Cardiac fibroblast (primary cell): ENCODE measurements around the gene PCLO.
A peak's percentile ranks its signal among the peaks of the same experiment; 100 is the strongest.

Experiments
- DNase-seq, 2 donors: peaks; one replicate each; pipeline versions ENCODE4 v3.0.0 to v3.0.0-alpha.2; 2010; ENCODE audit warnings: low read depth in 2 of 2
- H3K4me3 ChIP-seq, 2 donors: replicated peaks in 1 of 2; 1 replicate in 1 of 2; 2 replicates in 1 of 2; pipeline ENCODE4 v1.5.1; 2011; ENCODE audit warnings: low read depth in 2 of 2, low read length in 2 of 2, mild to moderate bottlenecking in 2 of 2, moderate library complexity in 1 of 2
- TF ChIP-seq, protein P1 (sequence below): IDR thresholded peaks from one replicate; pipeline ENCODE4 v1.5.1; 2011; ENCODE audit warnings: low read depth, mild to moderate bottlenecking, low read length, inconsistent platforms

PCLO gene

DNA sequence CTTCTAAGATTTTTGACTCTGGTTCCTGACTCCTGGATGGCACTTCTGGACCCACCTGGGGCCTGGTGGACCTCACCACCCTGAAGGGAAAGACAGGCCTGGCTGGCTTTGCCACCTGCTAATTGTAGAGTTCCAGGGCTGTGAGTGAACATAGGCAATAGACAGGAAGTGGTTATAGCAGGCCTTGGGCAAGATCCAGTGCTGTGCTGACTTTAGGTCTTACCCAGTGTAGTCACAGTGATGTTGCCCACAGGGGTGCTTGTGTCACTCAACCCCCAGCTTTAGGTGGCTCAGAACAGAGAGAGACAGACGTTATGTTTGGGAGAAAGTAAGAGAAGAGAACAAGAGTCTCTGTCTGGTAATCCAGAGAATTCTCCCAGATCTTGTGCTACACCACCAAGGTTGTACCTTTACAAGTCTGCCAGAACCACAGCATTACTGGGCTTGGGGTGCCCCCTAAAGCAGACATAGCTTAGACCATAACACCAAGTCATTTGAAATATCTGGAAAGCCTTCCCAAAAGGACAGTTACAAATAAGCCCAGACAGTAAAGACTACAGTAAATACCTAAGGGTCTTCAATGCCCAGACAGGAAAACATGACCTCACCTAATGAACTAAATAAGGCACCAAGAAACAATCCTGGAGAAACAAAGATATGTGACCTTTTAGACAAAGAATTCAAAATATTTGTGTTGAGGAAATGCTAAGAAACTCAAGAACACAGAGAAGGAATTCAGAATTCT lies 303.4 kb downstream of the PCLO start:
- TF ChIP-seq, protein P1, sequence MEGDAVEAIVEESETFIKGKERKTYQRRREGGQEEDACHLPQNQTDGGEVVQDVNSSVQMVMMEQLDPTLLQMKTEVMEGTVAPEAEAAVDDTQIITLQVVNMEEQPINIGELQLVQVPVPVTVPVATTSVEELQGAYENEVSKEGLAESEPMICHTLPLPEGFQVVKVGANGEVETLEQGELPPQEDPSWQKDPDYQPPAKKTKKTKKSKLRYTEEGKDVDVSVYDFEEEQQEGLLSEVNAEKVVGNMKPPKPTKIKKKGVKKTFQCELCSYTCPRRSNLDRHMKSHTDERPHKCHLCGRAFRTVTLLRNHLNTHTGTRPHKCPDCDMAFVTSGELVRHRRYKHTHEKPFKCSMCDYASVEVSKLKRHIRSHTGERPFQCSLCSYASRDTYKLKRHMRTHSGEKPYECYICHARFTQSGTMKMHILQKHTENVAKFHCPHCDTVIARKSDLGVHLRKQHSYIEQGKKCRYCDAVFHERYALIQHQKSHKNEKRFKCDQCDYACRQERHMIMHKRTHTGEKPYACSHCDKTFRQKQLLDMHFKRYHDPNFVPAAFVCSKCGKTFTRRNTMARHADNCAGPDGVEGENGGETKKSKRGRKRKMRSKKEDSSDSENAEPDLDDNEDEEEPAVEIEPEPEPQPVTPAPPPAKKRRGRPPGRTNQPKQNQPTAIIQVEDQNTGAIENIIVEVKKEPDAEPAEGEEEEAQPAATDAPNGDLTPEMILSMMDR: no peak
- DNase-seq: peak; percentile 2 to 50
- H3K4me3 ChIP-seq: no peak overlapping the region

DNA sequence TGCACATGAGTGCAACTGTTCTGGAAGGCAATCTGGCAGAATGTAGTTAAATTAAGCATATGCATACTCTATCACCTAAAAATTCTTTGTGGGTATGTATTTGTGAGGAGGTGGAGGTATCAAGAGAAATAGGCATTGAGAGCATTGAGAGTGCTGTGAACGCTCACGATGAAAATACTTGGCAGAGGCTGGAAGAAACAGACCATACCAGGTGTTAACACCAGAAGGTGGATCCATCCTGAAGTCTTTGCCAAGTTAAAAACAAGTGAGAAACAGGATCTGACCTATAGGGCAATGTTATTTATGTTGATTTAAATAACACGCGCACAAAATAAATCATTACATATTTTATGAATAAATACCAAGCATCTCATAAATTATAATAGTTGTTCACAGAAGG lies 311.6 kb downstream of the PCLO start:
- DNase-seq: no peak
- H3K4me3 ChIP-seq: no peak overlapping the region
- TF ChIP-seq, protein P1: no peak

DNA sequence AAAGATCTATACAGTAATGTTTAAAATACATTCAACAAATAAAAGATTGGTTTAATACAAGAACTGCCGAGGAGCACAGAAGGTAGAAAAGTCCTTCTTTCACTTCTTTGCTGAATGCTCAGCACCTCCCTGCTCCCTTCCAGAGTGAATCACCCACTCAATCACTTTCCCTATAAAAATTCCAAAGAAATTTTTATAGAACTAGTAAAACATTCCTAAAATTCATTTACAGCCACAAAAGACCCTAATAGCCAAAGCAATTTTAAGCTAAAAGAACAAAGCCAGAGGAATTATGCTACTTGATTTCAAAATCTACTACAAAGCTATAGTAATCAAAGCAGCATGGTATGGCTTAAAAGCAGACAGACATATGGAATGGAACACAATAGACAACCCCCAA lies 320.9 kb downstream of the PCLO start:
- no peak for DNase-seq
- TF ChIP-seq, protein P1: no peak

DNA sequence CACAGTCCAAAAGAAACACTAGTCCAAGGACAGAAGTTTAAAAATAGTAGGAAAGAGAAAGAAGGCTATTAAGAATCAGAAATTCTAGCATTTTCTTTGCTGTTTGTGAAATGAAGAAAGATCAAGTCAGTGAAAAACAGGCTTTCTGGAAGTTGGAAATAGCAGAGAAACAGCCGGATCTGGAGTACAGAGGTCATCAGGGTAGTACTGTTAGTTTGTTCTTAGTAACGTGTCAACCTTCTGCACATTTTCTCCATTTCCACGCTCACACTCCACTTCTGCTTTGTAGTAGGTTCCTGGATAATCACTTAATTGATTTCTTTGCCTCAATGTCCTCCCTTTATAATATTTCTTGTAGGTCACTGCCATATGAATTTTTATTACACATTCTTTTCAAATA lies 322.6 kb downstream of the PCLO start:
- TF ChIP-seq, protein P1: no peak
- no peak overlapping the region for H3K4me3 ChIP-seq
- DNase-seq: no peak

More for the DNA sequence above, 320.9 kb downstream of the PCLO start:
- no peak overlapping the region for H3K4me3 ChIP-seq

DNA sequence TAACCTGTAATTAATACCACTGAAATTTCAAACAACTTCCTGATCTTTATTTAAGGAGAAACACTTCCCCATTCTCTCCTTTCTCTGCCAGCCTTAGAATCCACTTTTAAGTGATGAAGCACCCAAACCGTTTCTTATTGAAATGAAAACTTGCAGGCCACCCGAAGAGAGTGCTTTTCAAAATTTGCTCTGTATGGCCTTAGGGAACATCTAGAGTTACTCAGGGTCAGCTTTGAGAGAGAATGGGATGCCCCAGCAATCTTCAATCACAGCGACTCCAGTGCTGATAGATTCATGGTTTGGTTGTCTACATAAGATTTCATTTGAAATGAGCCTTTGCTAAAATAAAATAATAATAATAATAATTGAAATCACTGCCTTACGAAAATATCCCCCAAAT lies 323.1 kb downstream of the PCLO start:
- TF ChIP-seq, protein P1: no peak

DNA sequence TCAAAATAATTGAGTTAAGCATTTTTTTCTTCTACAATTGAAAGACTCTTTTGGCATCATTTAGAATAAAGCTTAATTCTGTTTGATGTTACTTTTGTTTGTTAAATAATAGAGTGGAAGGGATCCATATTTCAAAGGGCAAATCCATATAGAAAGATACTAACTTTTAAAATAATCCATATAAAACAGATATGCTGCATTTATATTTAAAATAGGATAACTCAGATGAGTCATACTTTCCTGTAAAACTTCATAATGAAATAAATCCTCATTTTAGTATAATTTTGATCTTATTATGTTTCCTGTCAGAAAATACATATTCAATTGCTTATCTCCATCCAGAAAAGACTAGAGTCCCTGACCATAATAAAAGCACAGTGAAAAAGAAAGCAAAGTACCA lies 323.6 kb downstream of the PCLO start:
- TF ChIP-seq, protein P1: no peak
- DNase-seq: no peak
- no peak overlapping the region for H3K4me3 ChIP-seq

More for the DNA sequence above, 323.1 kb downstream of the PCLO start:
- no peak for DNase-seq
- H3K4me3 ChIP-seq: no peak overlapping the region

DNA sequence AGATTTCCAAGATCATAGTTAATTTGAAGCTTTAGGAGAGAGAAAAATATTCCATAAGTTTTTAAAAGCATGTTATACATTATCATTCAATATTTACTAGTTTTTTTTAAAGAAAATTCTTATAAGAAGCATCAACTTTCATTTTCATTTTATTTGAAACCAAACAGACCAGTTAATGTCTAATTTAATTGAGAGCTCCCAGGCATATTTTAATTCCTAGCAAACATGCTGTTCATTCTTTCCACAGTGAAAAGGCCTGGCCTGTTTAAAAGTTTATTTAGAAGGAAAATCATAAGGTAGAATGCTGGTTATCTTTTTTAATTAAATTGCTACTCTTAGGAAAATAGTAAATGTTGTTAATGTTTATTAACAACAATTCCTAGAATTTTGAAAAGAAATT lies 324.4 kb downstream of the PCLO start:
- no peak for DNase-seq
- no peak overlapping the region for H3K4me3 ChIP-seq
- TF ChIP-seq, protein P1: no peak
